KBM-7 (cell line): ENCODE measurements around the gene ITLN2.
"Not testable (repeated sequence)": the region's sequence is repeated elsewhere in the genome, so short reads cannot be mapped to it uniquely, and the experiment has no call there.

Source experiments
- DNase-seq: peaks from one replicate; pipeline ENCODE4 v3.0.0-alpha.2; 2015
- in situ Hi-C: fragments of 300-500 bp; cut with MboI; formaldehyde crosslinking; loops from 2 replicates; pipeline ENCODE4 v1.14.3; 2020; ENCODE audit warnings: low sequenced_read_pairs, low pct_unique_long_range_greater_than_20kb, mixed read lengths

The ITLN2 gene

GRCh38 chr1:160916666-160917065 is 37.9 kb downstream of the ITLN2 start:
- no peak for DNase-seq
- in situ Hi-C loops: no loop called here

- DNase-seq, in situ Hi-C loops: not testable (repeated sequence)
Measured at GRCh38 chr1:160913229-160913628, 41.4 kb downstream of the ITLN2 start.

- no peak for DNase-seq
- in situ Hi-C loops: no loop called here
Measured at GRCh38 chr1:160911925-160912324, 42.7 kb downstream of the ITLN2 start.

- DNase-seq: no peak
- in situ Hi-C loops: no loop called here
Measured at GRCh38 chr1:160911441-160911840, 43.2 kb downstream of the ITLN2 start.

GRCh38 chr1:160910170-160910750 is 44.3 kb downstream of the ITLN2 start:
- in situ Hi-C loops: no loop called here
- no peak for DNase-seq

GRCh38 chr1:160907976-160908375 is 46.6 kb downstream of the ITLN2 start:
- DNase-seq: no peak

GRCh38 chr1:160905617-160905989 is 49.0 kb downstream of the ITLN2 start:
- DNase-seq: no peak
- in situ Hi-C loops: no loop called here

More at GRCh38 chr1:160907976-160908375, 46.6 kb downstream of the ITLN2 start:
- in situ Hi-C loops: no loop called here

GRCh38 chr1:160904783-160905616 is 49.6 kb downstream of the ITLN2 start:
- DNase-seq: no peak
- in situ Hi-C loops: no loop called here

GRCh38 chr1:160902251-160902650 is 52.4 kb downstream of the ITLN2 start:
- DNase-seq, in situ Hi-C loops: not testable (repeated sequence)

- in situ Hi-C loops: no loop called here
- DNase-seq: no peak
Measured at GRCh38 chr1:160901768-160902167, 52.8 kb downstream of the ITLN2 start.

GRCh38 chr1:160900683-160901082 is 53.9 kb downstream of the ITLN2 start:
- DNase-seq, in situ Hi-C loops: not testable (repeated sequence)
